GM12878 (cell line): ENCODE measurements around the gene ZFP42.

Experiments used
- EP300 ChIP-seq, 2 experiments: fragments of 150-350 bp in 1 of 2; IDR thresholded peaks; 2 replicates each; pipeline ENCODE4 v1.6.1; 2011 to 2012; ENCODE audit warnings: low read depth in 2 of 2, low read length in 2 of 2, borderline replicate concordance in 1 of 2, improper control_type of control experiment in 1 of 2, inconsistent platforms in 1 of 2; ENCODE audit not compliant: control insufficient read depth in 1 of 2
- EZH2 ChIP-seq: IDR thresholded peaks from 2 replicates; pipeline ENCODE4 v1.6.1; 2012; ENCODE audit warnings: low read depth, mild to moderate bottlenecking, control low read depth, inconsistent platforms, low read length, borderline replicate concordance; ENCODE audit not compliant: control insufficient read depth
- POLR2AphosphoS5 ChIP-seq: IDR thresholded peaks from 2 replicates; pipeline ENCODE4 v1.6.1; 2011; ENCODE audit warnings: mild to moderate bottlenecking, low read length, inconsistent platforms
- RB1 ChIP-seq: fragments of 450-650 bp; formaldehyde crosslinking; IDR thresholded peaks from 2 replicates; pipeline ENCODE4 v1.6.1; 2017; ENCODE audit warnings: mild to moderate bottlenecking, borderline replicate concordance
- SREBF2 ChIP-seq: IDR thresholded peaks from 2 replicates; pipeline ENCODE4 v1.6.1; 2012; ENCODE audit warnings: mild to moderate bottlenecking, low read length
- TF ChIP-seq, protein P1 (sequence below), 3 experiments: IDR thresholded peaks in 2 of 3; conservative IDR thresholded peaks in 1 of 3; 2 replicates each; pipeline ENCODE4 v1.5.1; 2011; ENCODE audit warnings: low read depth in 3 of 3, low read length in 3 of 3, mild to moderate bottlenecking in 3 of 3, control low read depth in 2 of 3, moderate library complexity in 2 of 3, inconsistent platforms in 1 of 3, mixed read lengths in 1 of 3; ENCODE audit not compliant: control insufficient read depth in 2 of 3, insufficient read depth in 1 of 3; ENCODE audit errors: extremely low read depth in 1 of 3

DNA sequence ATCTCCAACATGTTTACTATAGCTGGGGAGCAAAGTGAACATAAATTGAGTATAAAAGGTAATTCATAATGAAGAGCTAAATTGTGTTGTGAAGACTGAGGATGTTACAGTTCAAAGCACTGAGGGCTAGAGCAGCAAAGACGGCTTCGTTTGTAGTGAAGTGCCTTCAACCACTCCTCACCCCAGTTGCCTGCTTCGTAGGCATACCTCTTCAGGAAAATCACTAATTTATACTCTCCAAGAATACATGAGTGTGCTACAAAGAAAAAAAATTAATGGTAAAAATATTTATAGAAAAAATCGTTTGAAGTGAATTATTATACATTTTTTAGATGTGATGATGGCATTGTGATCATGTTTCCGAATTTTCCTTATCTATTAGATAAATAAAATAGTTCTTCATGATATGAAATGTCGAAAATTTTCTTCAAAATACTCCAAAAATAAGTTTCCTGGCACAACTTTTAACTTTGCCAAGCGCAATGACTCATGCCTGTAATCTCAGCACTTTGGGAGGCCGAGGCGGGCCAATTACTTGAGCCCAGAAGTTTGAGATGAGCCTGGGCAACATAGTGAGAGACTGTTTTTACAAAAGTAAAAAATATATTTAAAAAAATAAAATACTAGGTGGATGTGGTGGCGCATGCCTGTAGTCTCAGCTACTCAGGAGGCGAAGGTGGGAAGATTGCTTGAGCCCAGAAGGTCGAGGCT, 41.6 kb downstream of the ZFP42 start:
- TF ChIP-seq SREBF2 = no peak
- TF ChIP-seq RB1 = no peak
- TF ChIP-seq EP300 (IDR thresholded peaks at IDR 0.05; ENCODE audit: borderline replicate concordance in 1 of 2, control insufficient read depth in 1 of 2, low read depth in 2 of 2, low read length in 2 of 2) = no peak
- TF ChIP-seq POLR2AphosphoS5 = no peak
- TF ChIP-seq EZH2 = no peak
- TF ChIP-seq, protein P1, sequence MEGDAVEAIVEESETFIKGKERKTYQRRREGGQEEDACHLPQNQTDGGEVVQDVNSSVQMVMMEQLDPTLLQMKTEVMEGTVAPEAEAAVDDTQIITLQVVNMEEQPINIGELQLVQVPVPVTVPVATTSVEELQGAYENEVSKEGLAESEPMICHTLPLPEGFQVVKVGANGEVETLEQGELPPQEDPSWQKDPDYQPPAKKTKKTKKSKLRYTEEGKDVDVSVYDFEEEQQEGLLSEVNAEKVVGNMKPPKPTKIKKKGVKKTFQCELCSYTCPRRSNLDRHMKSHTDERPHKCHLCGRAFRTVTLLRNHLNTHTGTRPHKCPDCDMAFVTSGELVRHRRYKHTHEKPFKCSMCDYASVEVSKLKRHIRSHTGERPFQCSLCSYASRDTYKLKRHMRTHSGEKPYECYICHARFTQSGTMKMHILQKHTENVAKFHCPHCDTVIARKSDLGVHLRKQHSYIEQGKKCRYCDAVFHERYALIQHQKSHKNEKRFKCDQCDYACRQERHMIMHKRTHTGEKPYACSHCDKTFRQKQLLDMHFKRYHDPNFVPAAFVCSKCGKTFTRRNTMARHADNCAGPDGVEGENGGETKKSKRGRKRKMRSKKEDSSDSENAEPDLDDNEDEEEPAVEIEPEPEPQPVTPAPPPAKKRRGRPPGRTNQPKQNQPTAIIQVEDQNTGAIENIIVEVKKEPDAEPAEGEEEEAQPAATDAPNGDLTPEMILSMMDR (IDR thresholded peaks at IDR 0.05 in 2 of 3, conservative IDR thresholded peaks at IDR 0.05 in 1 of 3; ENCODE audit: control insufficient read depth in 2 of 3, extremely low read depth in 1 of 3, insufficient read depth in 1 of 3, low read depth in 3 of 3, low read length in 3 of 3) = no peak
